GM19372 (cell line): ENCODE measurements around the gene FOXA3.
"Not testable (repeated sequence)": the region's sequence is repeated elsewhere in the genome, so short reads cannot be mapped to it uniquely, and the experiment has no call there.

ENCODE experiments used
- ATAC-seq: cut with Tn5 transposase; IDR thresholded peaks from one replicate; pipeline ENCODE4 v1.9.1; 2021; ENCODE audit warnings: mild to moderate bottlenecking, low read depth, moderate library complexity; ENCODE audit not compliant: unreplicated experiment

The FOXA3 gene

GRCh38 chr19:45827459-45828093, 36.5 kb upstream of the FOXA3 start:
- no peak for ATAC-seq

DNA sequence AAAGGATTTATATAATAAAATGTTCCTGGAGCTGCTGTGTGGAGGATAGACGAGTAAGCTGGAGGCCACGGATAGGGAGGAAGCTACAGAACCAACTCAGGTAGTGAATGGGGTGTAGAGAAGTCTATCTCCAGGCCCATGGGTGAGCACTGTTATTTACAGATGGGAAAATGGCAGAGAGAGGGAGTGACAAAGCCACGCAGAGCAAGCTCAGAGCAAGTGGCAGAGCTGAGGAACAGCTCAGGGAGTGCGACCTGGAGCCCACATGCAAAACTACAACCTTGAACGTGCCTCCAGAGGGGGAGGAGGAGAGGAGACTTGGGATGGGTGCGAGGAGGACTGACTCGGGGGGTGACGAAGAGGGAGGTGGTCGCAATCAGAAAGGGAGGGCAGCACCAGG, 35.6 kb upstream of the FOXA3 start:
- ATAC-seq = no peak

DNA sequence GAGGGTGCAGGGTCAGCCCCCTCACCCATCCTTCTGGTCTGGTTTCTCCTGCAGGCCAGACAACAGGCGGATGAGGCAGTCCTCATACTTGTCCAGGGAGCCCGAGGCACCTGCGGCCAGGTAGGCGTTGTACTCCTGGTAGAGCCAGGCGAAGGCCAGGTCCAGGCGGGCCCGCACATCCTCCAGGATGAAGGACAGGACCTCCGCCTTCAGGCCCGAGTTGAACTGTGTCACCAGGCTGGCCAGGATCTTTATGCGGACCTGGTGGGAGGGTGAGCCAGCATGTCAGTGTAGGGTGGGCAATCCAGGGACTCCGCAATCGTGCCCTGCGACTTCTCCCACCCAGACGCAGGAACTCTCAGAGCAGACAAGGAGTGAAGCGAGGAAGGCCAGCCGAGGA, 35.2 kb upstream of the FOXA3 start:
- ATAC-seq = no peak

DNA sequence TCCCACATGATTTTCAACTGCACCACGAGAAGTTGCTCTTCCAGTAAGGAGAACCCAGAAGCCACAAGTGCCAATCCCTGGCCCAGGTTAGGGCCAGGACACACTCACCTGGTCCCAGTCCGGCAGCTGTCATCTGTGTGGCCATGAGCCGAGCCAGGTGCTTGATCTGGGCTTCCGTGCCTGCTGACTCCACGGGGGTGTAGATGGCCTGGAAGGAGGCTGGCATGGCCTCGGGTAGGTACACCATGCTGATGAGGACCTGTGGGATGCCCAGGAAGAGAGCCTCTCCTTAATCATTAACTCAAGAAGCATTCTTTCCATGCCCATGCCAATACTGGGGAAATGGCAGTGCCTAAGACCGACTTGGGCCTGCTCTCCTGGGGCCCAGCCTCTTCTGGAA, 29.2 kb upstream of the FOXA3 start:
- no peak for ATAC-seq

DNA sequence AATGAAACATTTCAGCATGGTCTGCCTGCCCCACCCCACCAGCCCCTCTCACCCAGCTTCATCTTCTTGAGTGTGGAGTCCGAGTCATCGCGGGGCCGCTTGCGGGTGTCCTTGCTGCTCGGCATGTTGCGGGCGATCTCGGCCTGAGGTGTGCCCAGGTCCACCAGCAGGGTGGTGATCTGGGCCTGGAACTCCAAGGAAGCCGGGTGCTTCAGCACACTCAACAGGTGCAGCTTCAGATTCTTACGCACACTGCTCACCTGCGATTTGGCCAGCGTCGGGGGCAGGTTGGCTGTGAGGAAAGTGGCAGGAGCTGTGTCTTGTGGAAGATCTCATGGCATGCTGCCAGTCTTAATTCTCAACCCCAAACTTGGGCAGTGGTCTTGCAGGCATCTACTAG, 21.9 kb upstream of the FOXA3 start:
- ATAC-seq = no peak

- no peak for ATAC-seq
Measured at GRCh38 chr19:45847663-45848062, 16.5 kb upstream of the FOXA3 start.

DNA sequence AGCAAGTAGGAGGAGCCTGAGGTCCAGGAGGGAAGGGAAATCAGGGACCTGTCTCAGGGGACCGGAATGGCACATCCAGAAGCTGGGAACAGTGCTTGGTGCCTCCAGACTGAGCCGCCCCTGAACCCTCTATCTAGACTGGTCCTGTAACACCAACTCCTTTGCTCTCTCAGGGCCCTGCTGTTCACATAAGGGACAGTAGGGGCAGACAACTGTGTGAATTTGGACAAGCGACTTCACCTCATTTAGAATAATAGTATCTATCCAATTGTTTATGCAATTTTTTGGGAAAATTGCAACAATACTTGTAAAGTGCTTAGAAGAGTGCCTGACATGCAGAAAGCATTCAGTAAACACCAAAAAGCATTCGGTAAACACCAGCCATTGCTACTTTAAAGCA, 15.2 kb upstream of the FOXA3 start:
- ATAC-seq = no peak

DNA sequence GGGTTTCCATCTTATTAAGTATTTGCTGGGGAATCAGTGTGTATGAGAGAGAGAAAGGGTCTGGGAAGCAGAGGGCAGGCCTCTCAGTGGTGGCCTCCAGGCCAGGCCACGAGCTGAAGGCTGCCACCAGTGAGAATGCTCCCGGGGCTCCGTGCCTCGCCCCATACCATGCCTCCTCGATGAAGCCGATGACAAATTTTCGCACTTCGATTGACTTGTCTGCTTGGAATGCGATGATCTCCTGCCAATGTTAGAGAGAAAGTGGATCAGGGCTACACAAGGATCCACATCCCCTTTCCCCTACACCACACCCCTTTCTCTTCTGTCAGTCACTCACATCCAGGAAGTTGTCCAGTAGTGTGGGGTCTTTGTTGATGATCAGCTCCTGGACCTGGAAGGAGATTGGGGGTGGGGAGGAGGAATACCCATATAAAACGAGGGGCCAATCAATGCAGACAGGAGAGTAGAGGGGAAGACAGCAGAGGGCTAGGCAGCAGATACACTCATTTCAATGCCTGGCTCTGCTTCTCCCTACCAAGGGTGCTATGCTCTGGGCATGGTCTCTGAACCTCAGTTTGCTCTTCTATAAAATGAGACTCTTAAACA, 11.9 kb upstream of the FOXA3 start:
- no peak for ATAC-seq

GRCh38 chr19:45852983-45853382, 11.1 kb upstream of the FOXA3 start:
- no peak for ATAC-seq

GRCh38 chr19:45854167-45854778, 9.9 kb upstream of the FOXA3 start:
- no peak for ATAC-seq

DNA sequence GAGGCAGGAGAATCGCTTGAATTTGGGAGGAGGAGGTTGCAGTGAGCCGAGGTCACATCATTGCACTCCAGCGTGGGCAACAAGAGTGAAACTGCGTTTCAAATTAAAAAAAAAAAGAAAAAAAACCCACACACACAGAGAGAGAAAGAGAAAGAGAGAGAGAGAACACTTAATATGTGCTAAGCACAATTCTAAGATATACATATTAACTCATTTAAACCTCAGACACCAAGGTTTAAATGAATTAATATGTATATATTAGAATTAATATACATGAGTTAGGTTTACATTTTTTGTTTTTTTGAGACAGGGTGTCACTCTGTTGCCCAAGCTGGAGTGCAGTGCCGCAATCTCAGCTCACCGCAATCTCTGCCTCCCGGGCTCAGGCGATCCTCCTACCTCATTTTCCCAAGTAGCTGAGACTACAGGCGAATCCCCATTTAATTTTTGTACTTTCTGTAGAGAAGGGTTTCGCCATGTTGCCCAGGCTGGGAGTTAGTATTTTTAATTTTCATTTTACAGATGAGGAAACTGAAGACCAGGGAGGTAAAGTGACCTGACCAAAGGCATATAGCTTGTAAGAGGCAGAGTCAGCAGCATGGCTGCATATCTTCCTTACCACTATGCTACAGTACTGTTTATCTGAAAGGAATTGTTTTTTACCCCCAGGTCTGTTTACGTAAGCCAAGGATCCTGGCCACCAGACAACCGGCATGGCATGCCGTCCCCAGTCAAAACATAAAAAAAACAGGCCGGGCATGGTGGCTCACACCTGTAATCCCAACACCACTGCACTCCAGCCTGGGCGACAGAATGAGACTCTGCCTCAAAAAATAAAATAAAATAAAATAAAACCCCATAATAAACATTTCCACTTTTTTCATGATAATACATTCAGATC, 3.5 kb upstream of the FOXA3 start:
- no peak for ATAC-seq

- no peak for ATAC-seq
Measured at GRCh38 chr19:45862271-45862563, 1.9 kb upstream of the FOXA3 start.

GRCh38 chr19:45862564-45863334, 1.4 kb upstream of the FOXA3 start, which contains the start of gene SYMPK:
Gene SYMPK (minus strand): TSS chr19:45863147. CDS start chr19:45854495, 8,652 bp downstream.
- peak; percentile 90 for ATAC-seq

DNA sequence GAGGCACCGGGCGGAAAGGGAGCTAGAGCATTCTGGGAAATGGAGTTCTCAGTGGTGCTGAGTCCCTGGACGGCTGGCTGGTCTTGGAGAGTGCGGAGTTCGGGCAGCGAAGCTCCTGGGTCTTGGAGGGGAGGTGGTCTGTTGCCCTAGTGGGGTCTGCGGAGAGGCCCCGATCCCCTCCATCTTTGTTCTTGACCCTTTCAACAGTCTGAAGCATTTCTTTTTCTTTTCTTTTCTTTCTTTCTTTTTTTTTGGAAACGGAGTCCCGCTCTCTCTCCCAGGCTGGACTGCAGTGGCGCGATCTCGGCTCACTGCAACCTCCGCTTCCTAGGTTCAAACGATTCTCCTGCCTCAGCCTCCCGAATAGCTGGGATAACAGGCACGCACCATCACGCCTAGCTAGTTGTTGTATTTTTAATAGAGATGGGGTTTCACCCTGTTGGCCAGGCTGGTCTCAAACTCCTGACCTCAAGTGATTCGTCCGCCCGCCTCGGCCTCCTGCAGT, 739 bp upstream of the FOXA3 start:
- no peak for ATAC-seq

DNA sequence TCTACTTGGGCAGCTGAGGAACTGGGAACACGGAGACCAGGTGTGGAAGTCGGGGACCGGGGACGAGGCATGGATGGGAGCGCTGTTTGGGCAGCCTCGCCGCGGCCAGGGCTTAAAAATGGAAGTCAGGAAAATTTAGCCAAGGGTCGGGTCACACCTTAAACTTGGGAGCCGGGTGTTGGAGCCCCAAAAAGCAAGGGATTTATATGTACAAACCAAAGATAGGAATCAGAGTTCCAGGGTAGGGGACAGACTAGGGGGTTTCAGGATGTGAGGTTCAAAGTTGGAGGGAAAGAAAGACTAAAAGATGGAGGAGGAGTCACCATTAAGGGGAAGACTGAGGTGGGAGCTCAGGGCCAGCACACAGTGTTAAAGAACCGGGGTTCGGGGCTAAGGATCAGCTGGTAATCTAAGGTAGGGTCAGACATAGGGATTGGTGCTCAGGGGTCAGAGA, 530 bp downstream of the FOXA3 start:
- no peak for ATAC-seq

- no peak for ATAC-seq
Measured at GRCh38 chr19:45865269-45865948, 1.3 kb downstream of the FOXA3 start.

- ATAC-seq = no peak
Measured at GRCh38 chr19:45866400-45867176, 2.5 kb downstream of the FOXA3 start.

DNA sequence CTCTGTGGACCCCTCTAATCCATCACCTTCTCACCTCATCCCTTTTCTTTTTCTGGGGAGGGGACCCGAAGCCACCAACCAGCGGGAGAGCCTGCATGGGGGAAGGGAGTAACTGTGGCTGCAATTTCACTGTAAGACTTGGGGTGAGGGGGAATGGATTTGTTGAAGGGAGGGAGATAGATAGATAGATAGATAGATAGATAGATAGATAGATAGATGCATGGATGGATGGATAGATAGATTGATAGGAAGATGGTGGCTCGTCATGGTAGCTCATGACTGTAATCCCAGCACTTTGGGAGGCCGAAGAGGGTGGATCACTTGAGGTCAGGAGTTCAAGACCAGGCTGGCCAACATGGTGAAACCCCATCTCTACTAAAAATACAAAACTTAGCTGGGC, 3.1 kb downstream of the FOXA3 start:
- not testable (repeated sequence) for ATAC-seq

DNA sequence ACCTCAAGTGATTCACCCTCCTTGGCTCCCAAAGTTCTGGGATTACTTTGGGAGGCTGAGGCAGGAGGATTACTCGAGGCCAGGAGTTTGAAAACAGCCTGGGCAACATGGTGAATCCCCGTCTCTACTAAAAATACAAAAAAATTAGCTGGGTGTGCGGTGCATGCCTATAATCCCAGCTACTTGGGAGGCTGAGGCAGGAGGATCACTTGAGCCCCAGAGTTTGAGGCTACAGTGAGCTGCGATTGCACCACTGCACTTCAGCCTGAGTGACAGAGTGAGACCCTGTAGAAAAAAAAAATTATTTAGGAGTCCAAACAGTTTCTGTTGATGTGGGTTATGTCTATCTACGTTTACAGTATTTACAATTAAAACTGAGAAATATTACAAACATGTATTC, 6.7 kb downstream of the FOXA3 start:
- ATAC-seq = no peak
